Measurements from ENCODE around the gene BACH2. TPM values are rescaled to one million over a fixed set of nuclear protein-coding genes. Genes with fewer than 3 reads are reported as not detected.

Gene BACH2
- total RNA-seq, 1 donor, result 3.6 TPM

- Histone ChIP-seq H3K36me3 (ENCODE audit: insufficient read depth, low read length) (no peaks in the 10 kb centered on the region), H3K4me2 (ENCODE audit: insufficient read depth, low read length) (peak overlapping the region; percentile 94), H3K27me3 (ENCODE audit: insufficient read depth, low read length) (no peaks in the 10 kb centered on the region), H3K4me1 (ENCODE audit: insufficient read depth, low read length) (peaks cover 42% of the 10 kb centered on the region), H3K4me3 (ENCODE audit: insufficient read depth, low read length) (peak overlapping the region; percentile 63), H3K27ac (ENCODE audit: low read depth, low read length) (peak overlapping the region; percentile 100), H3K79me2 (ENCODE audit: insufficient read depth, low read length) (no peaks in the 10 kb centered on the region), H3K9me3 (ENCODE audit: low read depth, low read length) (no peaks in the 10 kb centered on the region), H2AFZ (ENCODE audit: low read length) (peak overlapping the region; percentile 50), H4K20me1 (ENCODE audit: insufficient read depth, low read length) (no peaks in the 10 kb centered on the region)
- no peak for DNase-seq (ENCODE audit: insufficient read length, low spot score, missing footprints)
- no peak for TF ChIP-seq CTCF (IDR thresholded peaks at IDR 0.05; ENCODE audit: extremely low read depth, low read depth, low read length)
These were observed 77.2 kb downstream of the BACH2 start for GRCh38 chr6:90219209-90219985.

GRCh38 chr6:90218959-90219208, 77.8 kb downstream of the BACH2 start:
- DNase-seq (ENCODE audit: insufficient read length, low spot score, missing footprints), result no peak
- Histone ChIP-seq H3K27ac (ENCODE audit: low read depth, low read length) (peak overlapping the region; percentile 100), H3K36me3 (ENCODE audit: insufficient read depth, low read length) (no peaks in the 10 kb centered on the region), H3K4me3 (ENCODE audit: insufficient read depth, low read length) (peak overlapping the region; percentile 63), H3K79me2 (ENCODE audit: insufficient read depth, low read length) (no peaks in the 10 kb centered on the region), H3K4me1 (ENCODE audit: insufficient read depth, low read length) (peaks cover 42% of the 10 kb centered on the region), H4K20me1 (ENCODE audit: insufficient read depth, low read length) (no peaks in the 10 kb centered on the region), H3K9me3 (ENCODE audit: low read depth, low read length) (no peaks in the 10 kb centered on the region), H3K4me2 (ENCODE audit: insufficient read depth, low read length) (peak overlapping the region; percentile 94), H3K27me3 (ENCODE audit: insufficient read depth, low read length) (no peaks in the 10 kb centered on the region), H2AFZ (ENCODE audit: low read length) (peak overlapping the region; percentile 50)
- TF ChIP-seq CTCF (IDR thresholded peaks at IDR 0.05; ENCODE audit: extremely low read depth, low read depth, low read length), result no peak

GRCh38 chr6:90217506-90218127, 79.0 kb downstream of the BACH2 start:
- Histone ChIP-seq H3K9me3 (ENCODE audit: low read depth, low read length) (no peaks in the 10 kb centered on the region), H3K79me2 (ENCODE audit: insufficient read depth, low read length) (no peaks in the 10 kb centered on the region), H4K20me1 (ENCODE audit: insufficient read depth, low read length) (no peaks in the 10 kb centered on the region), H3K4me2 (ENCODE audit: insufficient read depth, low read length) (peak overlapping the region; percentile 94), H3K27ac (ENCODE audit: low read depth, low read length) (peak overlapping the region; percentile 100), H3K4me1 (ENCODE audit: insufficient read depth, low read length) (peaks cover 42% of the 10 kb centered on the region), H3K36me3 (ENCODE audit: insufficient read depth, low read length) (no peaks in the 10 kb centered on the region), H3K4me3 (ENCODE audit: insufficient read depth, low read length) (peak overlapping the region; percentile 62), H3K27me3 (ENCODE audit: insufficient read depth, low read length) (no peaks in the 10 kb centered on the region), H2AFZ (ENCODE audit: low read length) (peak overlapping the region; percentile 70)
- DNase-seq (ENCODE audit: insufficient read length, low spot score, missing footprints), result peak; percentile 38
- TF ChIP-seq CTCF (IDR thresholded peaks at IDR 0.05; ENCODE audit: extremely low read depth, low read depth, low read length), result no peak
